Mammary epithelial cell (primary cell): Measurements from ENCODE around the gene SVIL.

ENCODE experiments used
- CTCF ChIP-seq, 2 donors: IDR thresholded peaks in 1 of 2; conservative IDR thresholded peaks in 1 of 2; 2 replicates each; pipeline ENCODE4 v1.5.1; 2011 to 2012; ENCODE audit warnings: inconsistent platforms in 2 of 2, low read length in 2 of 2, mild to moderate bottlenecking in 2 of 2, control low read depth in 1 of 2, low read depth in 1 of 2; ENCODE audit not compliant: insufficient read depth in 1 of 2; ENCODE audit errors: extremely low read depth in 1 of 2
- EZH2 ChIP-seq: IDR thresholded peaks from 2 replicates; pipeline ENCODE4 v1.6.1; 2012; ENCODE audit warnings: low read length, inconsistent platforms, borderline replicate concordance

GRCh38 chr10:29470843-29471543 is 163.8 kb downstream of the SVIL start:
- TF ChIP-seq CTCF (conservative IDR thresholded peaks at IDR 0.05 in 1 of 2, IDR thresholded peaks at IDR 0.05 in 1 of 2; ENCODE audit: extremely low read depth in 1 of 2, insufficient read depth in 1 of 2, low read depth in 1 of 2, low read length in 2 of 2) = no peak
- TF ChIP-seq EZH2 = no peak
